ELR (cell line): ENCODE results near the gene IAPP.
"Not testable (repeated sequence)": the region's sequence is repeated elsewhere in the genome, so short reads cannot be mapped to it uniquely, and the experiment has no call there.

Experiments used
- DNase-seq: peaks from one replicate; pipeline ENCODE4 v3.0.0-alpha.2; 2015; ENCODE audit warnings: low read depth

IAPP gene

DNA sequence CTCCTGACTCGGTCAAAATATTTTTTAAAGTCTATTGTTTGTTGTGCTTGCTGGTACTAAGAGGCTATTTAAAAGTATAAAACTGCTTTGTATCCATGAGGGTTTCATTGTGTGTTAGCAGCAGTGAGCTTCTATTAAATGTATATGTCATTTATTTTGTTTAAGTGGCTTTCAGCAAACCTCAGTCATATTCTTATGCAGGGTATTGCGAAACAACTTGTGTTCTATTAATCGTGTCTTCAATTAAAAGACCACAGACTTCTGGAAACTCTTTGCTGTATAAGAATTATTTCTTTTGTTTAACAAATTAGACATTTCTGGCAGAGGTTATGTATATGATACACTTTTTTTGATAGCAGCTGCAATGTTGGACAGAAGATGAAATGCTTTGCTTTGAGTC is 6.5 kb downstream of the IAPP start:
- no peak for DNase-seq

- not testable (repeated sequence) for DNase-seq
Observed at GRCh38 chr12:21381320-21381719, 8.6 kb downstream of the IAPP start.

DNA sequence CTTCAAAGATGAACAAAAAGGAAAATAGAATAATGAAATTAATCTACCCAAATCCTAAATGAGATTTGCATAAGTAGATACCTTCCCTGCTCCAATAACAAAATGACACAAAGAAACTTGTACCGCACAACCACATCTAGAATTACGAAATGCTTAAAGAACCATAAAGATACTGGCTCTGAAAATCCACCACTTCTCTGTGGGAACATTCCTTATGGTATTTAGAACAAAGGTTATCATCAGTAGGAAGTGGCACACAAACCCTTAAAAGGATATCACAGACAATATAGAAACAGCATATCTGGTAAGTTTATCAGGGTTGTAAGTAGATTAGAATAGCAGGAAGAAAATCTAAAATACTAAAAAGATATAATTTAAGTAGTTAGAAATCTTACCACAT is 11.6 kb downstream of the IAPP start:
- DNase-seq, result no peak

DNA sequence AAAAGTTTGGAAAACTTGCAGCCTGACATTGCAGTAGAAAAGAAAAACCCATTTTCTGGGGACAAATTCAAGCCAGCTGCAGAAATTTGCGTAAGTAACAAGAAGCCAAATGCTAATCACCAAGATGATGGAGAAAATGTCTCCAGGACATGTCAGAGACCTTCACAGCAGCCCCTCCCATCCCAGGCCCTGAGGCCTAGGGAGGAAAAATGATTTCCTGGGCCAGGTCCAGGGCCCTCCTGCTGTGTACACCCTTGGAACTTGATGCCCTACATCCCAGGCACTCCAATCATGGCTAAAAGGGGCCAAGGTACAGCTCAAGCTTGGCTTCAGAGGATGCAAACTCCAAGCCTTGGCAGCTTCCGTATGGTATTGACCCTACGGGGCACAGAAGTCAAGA is 14.5 kb downstream of the IAPP start:
- no peak for DNase-seq

GRCh38 chr12:21392384-21392783 is 19.7 kb downstream of the IAPP start:
- DNase-seq, result no peak

DNA sequence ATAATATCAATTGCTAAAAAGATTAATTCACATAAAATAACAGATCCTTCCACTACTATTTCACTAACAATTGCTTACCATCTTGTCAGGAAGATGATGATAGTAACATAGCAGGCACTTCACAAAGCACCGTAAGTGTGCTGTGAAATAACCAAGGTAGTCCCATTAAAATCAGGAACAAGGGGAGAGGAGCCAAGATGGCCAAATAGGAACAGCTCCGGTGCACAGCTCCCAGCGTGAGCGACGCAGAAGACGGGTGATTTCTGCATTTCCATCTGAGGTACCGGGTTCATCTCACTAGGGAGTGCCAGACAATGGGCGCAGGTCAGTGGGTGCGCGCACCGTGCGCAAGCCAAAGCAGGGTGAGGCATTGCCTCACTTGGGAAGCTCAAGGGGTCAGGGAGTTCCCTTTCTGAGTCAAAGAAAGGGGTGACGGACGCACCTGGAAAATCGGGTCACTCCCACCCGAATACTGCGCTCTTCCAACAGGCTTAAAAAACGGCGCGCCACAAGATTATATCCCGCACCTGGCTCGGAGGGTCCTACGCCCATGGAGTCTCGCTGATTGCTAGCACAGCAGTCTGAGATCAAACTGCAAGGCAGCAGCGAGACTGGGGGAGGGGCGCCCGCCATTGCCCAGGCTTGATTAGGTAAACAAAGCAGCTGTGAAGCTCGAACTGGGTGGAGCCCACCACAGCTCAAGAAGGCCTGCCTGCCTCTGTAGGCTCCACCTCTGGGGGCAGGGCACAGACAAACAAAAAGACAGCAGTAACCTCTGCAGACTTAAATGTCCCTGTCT is 22.3 kb downstream of the IAPP start:
- DNase-seq, result not testable (repeated sequence)

- no peak for DNase-seq
Observed at GRCh38 chr12:21413369-21414277, 40.9 kb downstream of the IAPP start.

GRCh38 chr12:21416511-21417121 is 43.9 kb downstream of the IAPP start:
- DNase-seq, result peak; percentile 64

- DNase-seq, result not testable (repeated sequence)
Observed at GRCh38 chr12:21418398-21418797, 45.7 kb downstream of the IAPP start.

DNA sequence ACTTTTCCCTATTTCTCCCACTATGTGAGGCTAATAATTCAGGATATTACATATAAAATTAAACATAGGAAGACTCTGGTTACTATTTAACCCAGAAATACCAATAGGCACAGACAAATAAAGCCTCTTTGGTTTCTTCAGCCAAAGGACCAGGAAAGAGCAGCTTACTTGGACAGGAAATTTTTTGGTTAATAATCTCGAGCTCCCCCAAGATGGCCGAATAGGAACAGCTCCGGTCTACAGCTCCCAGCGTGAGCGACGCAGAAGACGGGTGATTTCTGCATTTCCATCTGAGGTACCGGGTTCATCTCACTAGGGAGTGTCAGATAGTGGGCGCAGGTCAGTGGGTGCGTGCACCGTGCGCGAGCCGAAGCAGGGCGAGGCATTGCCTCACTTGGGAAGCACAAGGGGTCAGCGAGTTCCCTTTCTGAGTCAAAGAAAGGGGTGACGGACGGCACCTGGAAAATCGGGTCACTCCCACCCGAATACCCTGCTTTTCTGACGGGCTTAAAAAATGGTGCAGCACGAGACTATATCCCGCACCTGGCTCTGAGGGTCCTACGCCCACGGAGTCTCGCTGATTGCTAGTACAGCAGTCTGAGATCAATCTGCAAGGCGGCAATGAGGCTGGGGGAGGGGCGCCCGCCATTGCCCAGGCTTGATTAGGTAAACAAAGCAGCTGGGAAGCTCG is 46.5 kb downstream of the IAPP start:
- not testable (repeated sequence) for DNase-seq

GRCh38 chr12:21428241-21428640 is 55.5 kb downstream of the IAPP start:
- DNase-seq, result peak; percentile 68
